Pancreas (tissue), 10 donors: ENCODE data around the gene TRMT10C. TPM values are rescaled to one million over a fixed set of nuclear protein-coding genes. Genes with fewer than 3 reads are reported as not detected.
A peak's percentile ranks its signal among the peaks of the same experiment; 100 is the strongest.

Experiments
- ATAC-seq, 4 donors: fragments of 200-7000 bp; cut with Tn5 transposase; one replicate each; pipeline versions ENCODE4 v1.8.0 to v1.9.1; 2020; ENCODE audit warnings: mild to moderate bottlenecking in 4 of 4, moderate library complexity in 4 of 4
- DNase-seq, 6 donors: peaks; one replicate each; pipeline ENCODE4 v3.0.0-alpha.2; 2020
- FAIRE-seq: peaks from 2 replicates; lab custom pipeline; 2012; peaks lifted over from hg19 to GRCh38; lab: Jason Lieb, UNC
- H3K27ac ChIP-seq, 4 donors: fragments of 200-600 bp; sonication (generic); 1 replicate in 3 of 4; 2 replicates in 1 of 4; pipeline versions ENCODE4 v1.5.0 to v1.8.0; 2020
- H3K27me3 ChIP-seq, 4 donors: fragments of 200-600 bp; one replicate each; pipeline ENCODE4 v1.8.0; 2021
- H3K36me3 ChIP-seq, 3 donors: fragments of 200-600 bp; sonication (generic) in 1 of 3; one replicate each; pipeline versions ENCODE4 v1.5.0 to v1.8.0; 2020 to 2021
- H3K4me1 ChIP-seq, 3 donors: fragments of 200-600 bp; one replicate each; pipeline ENCODE4 v1.8.0; 2021
- H3K4me3 ChIP-seq, 4 donors: fragments of 200-600 bp; sonication (generic) in 2 of 4; one replicate each; pipeline versions ENCODE4 v1.5.0 to v1.8.0; 2020 to 2021
- H3K9me3 ChIP-seq, 4 donors: fragments of 200-600 bp; one replicate each; pipeline ENCODE4 v1.8.0; 2021
- WGBS, 2 donors: extraction: QIAGEN DNeasy Blood & Tissue Kit; methylation state at CpG; one replicate each; pipeline ENCODE4 v1.1.7; 2013; 5-methylcytosine and 5-hydroxymethylcytosine counted together
- intact Hi-C, 3 donors: fragments of 100-400 bp; cut with DNase I; formaldehyde crosslinking; loops; one replicate each; pipeline versions ENCODE4 v1.11.1 to v1.14.2; 2022
- polyA plus RNA-seq, 2 donors: library from polyadenylated mRNA; stranded (reverse); fragments of 200-250 nt; gene quantifications; one replicate each; pipeline ENCODE4 v1.2.3, GENCODE V29; 2013
- total RNA-seq, 6 donors: library from RNA; stranded (reverse); fragmentation: NEBNext Ultra II Directional in 4 of 6; extraction: Animal tissue kit (Norgen Biotek cat#: 25700) in 4 of 6; gene quantifications; one replicate each; pipeline versions ENCODE4 v1.2.1 to v1.2.4, GENCODE V29; 2021 to 2023
- TF ChIP-seq, protein P1 (sequence below), 4 donors: fragments of 200-600 bp; sonication (generic) in 3 of 4; IDR thresholded peaks; one replicate each; pipeline versions ENCODE4 v1.5.0 to v1.8.0; 2021; ENCODE audit warnings: antibody characterized with exemption in 4 of 4
- donor health status: healthy with polysubstance abuse.
- donor health status: DM: no; HTN: no; CAD: no; lungs with moderate emphysema.
- donor health status: DM: no; HTN: no; CAD: no.
- donor health status: control.
- donor health status: control.
- donor health status: Bipolar disorder and iron deficiency.
- donor health status: DM: yes; HTN: yes; CAD: no.
- donor health status: DM: no; HTN: no; CAD: no.
- donor health status: DM: no; HTN: no; CAD: no.
- donor health status: DM: yes; HTN: yes; CAD: no.

TRMT10C gene
- total RNA-seq (1 to 10 TPM; 4.4 to 8.4 (median 6.8) TPM), polyA plus RNA-seq (1 to 10 TPM; 3.7 to 8.1 TPM)

DNA sequence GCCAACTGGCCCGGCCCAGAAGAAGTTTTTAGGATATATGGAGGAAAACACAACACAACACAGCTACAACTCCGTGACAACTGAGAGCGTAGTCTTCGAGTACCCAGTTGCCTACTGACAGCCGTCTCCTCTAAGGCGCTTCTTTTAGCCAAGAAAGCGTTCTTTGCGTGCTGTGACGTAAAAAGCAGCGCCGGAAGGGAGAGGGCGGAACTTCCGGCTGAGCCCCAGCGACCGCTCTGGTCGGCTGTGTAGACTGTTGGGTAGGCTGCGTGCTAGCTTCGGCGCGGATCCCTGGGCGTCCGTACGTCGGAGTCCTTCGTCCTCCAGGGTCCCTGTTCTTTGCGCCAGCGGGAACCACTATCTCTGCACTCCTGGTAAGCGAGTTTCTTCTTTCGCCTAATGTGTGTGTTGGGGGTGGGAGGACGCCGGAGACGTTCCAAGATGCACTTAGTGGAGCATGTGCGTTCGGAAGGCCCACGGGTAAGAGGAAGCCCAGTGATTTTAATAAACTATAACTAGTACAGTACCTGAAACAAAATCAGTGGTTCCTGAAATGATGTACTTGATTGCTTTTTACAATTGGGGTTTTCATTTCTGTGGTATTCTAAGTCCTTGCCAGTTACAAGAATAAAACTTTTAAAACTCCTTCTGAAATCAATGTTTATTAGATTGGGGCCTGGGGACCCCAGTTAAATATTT lies at the start of gene TRMT10C:
TRMT10C (plus strand) TSS at position 239 of the 699 bp plus-strand sequence. CDS start 2,914 bp downstream, outside the sequence.
- Histone ChIP-seq H3K9me3 (no peaks in the 10 kb centered on the region), H3K27ac (peak within 1 kb of the TSS; percentile 56 to 75 (median 60)), H3K36me3 (peaks cover 0 to 11% (median 9%) of the 10 kb centered on the region in 3 donors), H3K4me3 (peak within 1 kb of the TSS; percentile 24 to 95 (median 77)), H3K27me3 (peaks cover 0 to 20% (median 1%) of the 10 kb centered on the region in 4 donors), H3K4me1 (peaks cover 0 to 10% (median 0%) of the 10 kb centered on the region in 3 donors)
- WGBS, 2 donors = 0 to 1% methylated on average over 35 of the region's 35 CpGs
- FAIRE-seq (peak; percentile 5), ATAC-seq (peak; percentile 99 to 100 (median 100)), DNase-seq (peak; percentile 82 to 91 (median 87))
- intact Hi-C loops = no loop called here
- TF ChIP-seq, protein P1, sequence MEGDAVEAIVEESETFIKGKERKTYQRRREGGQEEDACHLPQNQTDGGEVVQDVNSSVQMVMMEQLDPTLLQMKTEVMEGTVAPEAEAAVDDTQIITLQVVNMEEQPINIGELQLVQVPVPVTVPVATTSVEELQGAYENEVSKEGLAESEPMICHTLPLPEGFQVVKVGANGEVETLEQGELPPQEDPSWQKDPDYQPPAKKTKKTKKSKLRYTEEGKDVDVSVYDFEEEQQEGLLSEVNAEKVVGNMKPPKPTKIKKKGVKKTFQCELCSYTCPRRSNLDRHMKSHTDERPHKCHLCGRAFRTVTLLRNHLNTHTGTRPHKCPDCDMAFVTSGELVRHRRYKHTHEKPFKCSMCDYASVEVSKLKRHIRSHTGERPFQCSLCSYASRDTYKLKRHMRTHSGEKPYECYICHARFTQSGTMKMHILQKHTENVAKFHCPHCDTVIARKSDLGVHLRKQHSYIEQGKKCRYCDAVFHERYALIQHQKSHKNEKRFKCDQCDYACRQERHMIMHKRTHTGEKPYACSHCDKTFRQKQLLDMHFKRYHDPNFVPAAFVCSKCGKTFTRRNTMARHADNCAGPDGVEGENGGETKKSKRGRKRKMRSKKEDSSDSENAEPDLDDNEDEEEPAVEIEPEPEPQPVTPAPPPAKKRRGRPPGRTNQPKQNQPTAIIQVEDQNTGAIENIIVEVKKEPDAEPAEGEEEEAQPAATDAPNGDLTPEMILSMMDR (IDR thresholded peaks at IDR 0.05) = no peak

DNA sequence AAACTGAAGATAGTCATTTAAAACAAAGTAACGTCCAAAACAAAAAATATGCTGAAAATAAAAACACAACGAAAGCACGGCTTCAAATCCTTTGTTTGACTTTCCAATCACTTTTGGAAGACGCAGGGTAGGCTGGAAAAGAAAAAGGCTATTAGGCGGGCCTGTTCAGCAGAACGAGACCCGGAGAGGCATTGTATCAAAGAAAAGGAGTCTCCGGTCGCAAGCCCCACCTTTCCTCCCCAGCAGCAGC lies 49.3 kb upstream of the TRMT10C start:
- 0 to 1% methylated on average over 9 of the region's 9 CpGs for WGBS, 2 donors
- Histone ChIP-seq H3K36me3 (no peaks in the 10 kb centered on the region), H3K4me1 (peaks cover 0 to 3% (median 0%) of the 10 kb centered on the region in 3 donors), H3K27me3 (no peaks in the 10 kb centered on the region), H3K9me3 (no peaks in the 10 kb centered on the region), H3K4me3 (peak overlapping the region; percentile 65 to 88 (median 80)), H3K27ac (peak overlapping the region; percentile 44 to 93 (median 82))
- DNase-seq = no peak
- intact Hi-C loops = no loop called here
- TF ChIP-seq, protein P1 (IDR thresholded peaks at IDR 0.05) = no peak
- ATAC-seq = peak in 3 of 4 donors; percentile 55 to 72 (median 69)
- FAIRE-seq = no peak

DNA sequence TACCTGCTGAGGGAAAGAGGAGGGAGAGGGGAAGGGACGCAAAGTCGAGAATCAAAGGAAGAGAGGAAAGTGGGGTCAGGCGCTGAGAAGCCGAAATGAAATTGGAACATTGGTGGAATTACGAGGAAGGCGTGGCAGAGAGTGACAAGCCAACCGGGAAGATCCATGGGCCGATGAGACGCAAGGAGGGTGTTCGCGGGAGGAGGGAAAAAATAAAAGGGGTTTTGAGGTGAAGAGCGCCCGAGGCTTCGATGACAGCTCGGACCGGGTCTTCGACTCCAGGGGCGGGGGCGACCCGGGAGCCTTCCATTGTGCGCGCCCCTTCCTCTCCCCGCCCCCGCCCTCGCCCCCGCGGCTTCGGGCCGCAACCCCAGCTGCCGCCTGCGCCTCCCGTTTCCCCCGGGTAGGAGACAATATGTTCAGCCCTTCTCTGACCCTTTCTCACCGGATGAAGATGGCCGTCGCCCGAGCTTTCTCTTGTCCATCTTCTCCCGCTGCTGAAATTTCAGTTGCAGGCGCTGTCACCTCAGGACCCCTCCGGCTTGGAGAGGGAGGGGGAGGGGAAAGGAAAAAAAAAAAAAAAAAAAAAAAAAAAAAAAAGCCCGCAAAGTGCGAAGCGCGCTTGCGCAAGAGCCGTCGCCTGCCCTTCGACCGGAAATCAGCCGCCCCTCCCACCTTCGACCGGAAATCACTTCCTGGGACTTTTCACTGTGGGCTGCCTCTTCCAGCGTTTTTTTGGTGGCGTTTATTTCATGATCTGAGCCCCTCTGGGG lies 48.8 kb upstream of the TRMT10C start, which contains the start of gene SENP7:
SENP7 (minus strand) TSS at position 567 of the 773 bp plus-strand sequence; CDS start at position 485, 82 bp downstream.
- peak; percentile 80 to 86 (median 84) for DNase-seq
- peaks cover 0 to 4% (median 0%) of the 10 kb centered on the region in 4 donors for H3K27me3 ChIP-seq
- 0% methylated on average over 48 to 53 of the region's 54 CpGs for WGBS, 2 donors
- H3K27ac ChIP-seq = peak within 1 kb of the TSS; percentile 44 to 93 (median 82)
- no peaks in the 10 kb centered on the region for H3K36me3 ChIP-seq
- TF ChIP-seq, protein P1 (IDR thresholded peaks at IDR 0.05) = no peak
- H3K4me3 ChIP-seq = peak within 1 kb of the TSS; percentile 65 to 88 (median 80)
- no peaks in the 10 kb centered on the region for H3K9me3 ChIP-seq
- FAIRE-seq = no peak
- peaks cover 0 to 3% (median 0%) of the 10 kb centered on the region in 3 donors for H3K4me1 ChIP-seq
- intact Hi-C loops = no loop called here
- peak; percentile 86 to 92 (median 90) for ATAC-seq

DNA sequence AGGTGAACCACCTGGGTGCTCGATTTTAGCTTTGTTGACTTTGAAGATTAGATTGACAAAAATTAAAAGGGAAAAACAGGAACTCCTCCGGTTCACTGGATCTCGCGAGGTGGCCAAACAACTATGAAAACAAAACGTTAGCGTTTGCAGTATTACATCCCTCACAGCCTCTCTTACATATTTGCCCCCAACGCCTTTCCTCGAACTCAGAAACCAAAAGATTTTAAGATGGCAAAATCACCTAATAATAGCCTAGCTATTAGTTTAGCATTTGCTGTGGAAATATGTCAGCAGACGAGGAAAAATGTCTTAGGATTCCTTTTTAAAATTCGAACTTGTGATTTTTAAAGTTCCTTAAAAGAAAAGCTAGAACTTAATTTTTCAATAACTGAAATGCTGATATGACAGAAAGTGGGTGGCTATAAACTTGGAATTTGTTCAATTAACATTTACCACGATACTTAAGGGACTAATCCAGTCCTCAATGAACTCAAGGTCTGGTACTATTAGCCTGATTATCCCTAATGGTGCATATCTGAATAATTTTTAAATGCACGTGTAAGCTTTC lies 48.2 kb upstream of the TRMT10C start:
- DNase-seq = no peak
- Histone ChIP-seq H3K27me3 (peaks cover 0 to 7% (median 0%) of the 10 kb centered on the region in 4 donors), H3K9me3 (no peaks in the 10 kb centered on the region), H3K36me3 (no peaks in the 10 kb centered on the region), H3K27ac (peak overlapping the region; percentile 44 to 93 (median 82)), H3K4me3 (peak overlapping the region; percentile 65 to 88 (median 80)), H3K4me1 (peaks cover 0 to 3% (median 0%) of the 10 kb centered on the region in 3 donors)
- TF ChIP-seq, protein P1 (IDR thresholded peaks at IDR 0.05) = no peak
- peak; percentile 13 for FAIRE-seq
- intact Hi-C loops = no loop called here
- WGBS, 2 donors = 7 to 11% methylated on average over 12 of the region's 12 CpGs
- peak; percentile 43 to 78 (median 68) for ATAC-seq
